DMS79 treated with DMSO at 0.1 percent for 48 hours (cell line): ENCODE results near the gene ARID4B.
"Not testable (repeated sequence)": the region's sequence is repeated elsewhere in the genome, so short reads cannot be mapped to it uniquely, and the experiment has no call there.

Experiments
- DNase-seq: peaks from one replicate; lab custom pipeline; 2025; lab: John Stamatoyannopoulos, UW

The ARID4B gene

DNA sequence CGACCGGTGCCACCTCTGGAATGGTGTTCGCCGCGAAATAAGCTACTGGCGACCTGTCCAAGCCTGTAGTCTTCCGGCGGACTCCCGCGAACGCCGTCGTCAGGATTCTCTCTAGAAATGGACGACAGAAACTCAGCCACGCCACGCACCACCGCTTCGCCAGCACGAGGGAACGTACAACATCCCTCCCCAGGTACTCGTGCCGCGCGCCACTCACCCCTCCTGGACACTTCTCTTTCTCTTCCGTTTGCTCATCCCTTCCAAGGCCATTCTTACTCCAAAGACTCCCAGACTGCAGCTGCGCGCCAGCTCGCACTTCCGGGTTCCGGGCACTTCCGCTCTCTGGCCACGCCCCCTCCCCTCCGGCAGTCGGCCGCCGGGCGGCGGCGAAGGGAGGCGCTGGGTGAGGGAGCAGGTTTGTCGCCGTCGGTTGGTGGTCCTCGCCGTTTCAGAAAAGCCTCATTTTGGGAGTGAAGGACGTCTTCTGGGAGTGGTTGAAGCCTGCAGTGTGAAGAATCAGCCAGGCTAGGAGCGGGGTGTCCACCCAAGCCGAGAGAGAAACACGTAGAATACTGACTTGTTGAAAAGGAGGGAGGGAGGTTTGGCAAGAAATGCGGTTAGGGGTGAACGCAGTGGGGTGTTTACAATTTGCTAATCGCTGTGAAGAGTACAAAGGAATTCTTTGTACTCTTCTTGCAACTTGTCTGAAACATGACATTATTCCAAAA, 166.9 kb downstream of the ARID4B start, which contains the start of gene RBM34:
Gene RBM34, minus strand, starts transcription at position 294 of the 728 bp plus-strand sequence. Its CDS starts 24 bp downstream, at position 270.
- peak; percentile 88 for DNase-seq

DNA sequence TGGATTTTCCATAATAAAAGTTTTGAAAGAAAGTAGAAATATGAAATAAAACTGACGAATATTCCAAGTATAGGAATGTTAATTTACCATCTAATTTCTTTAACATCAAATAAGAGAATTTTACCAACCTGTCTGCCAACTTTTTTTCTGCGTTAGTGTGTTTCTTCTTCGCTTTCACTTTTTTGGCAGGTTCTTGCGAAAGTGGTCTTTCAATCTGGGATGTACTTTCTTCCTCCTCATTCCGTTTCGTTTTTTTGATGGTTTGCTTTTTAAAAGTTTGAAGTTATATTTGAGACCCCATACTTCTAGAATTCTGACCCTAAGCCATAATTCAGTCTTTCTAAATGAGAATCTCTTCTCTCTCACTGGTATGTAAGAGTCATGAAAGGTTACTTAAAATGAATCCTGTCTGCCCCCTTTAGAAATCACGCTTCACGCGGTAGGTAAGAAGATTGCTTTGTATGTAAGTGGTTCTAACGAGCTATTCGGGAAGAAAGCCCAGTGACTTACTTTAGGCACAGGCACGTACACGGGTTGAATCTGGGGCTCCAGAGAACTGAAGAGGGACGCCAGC, 167.5 kb downstream of the ARID4B start:
- no peak for DNase-seq

DNA sequence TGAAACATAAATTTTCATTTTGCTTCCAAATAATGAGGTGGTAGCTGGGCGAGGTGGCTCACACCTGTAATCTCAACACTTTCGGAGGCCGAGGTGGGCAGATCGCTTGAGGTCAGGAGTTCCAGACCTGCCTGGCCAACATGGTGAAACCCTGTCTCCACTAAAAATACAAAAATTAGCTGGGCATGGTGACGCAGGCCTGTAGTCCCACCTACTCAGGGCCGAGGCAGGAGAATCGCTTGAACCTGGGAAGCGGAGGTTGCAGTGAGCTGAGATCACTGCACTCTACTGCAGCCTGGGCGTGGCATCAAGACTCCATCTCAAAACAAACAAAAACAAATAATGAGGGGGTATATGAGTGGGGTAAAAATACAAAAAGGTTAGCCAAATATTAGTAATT, 168.0 kb downstream of the ARID4B start:
- not testable (repeated sequence) for DNase-seq

DNA sequence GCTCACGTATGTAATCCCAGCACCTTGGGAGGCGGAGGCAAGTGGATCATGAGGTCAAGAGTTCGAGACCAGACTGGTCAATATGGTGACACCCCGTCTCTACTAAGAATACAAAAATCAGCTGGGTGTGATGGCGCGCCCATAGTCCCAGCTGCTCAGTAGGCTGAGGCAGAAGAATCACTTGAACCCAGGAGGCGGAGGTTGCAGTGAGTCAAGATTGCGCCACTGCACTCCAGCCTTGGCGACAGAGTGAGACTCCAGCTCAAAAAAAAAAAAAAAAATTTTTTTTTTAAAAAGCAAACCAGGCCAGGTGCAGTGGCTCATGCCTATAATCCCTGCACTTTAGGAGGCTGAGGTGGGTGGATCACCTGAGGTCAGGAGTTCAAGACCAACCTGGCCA, 168.7 kb downstream of the ARID4B start:
- DNase-seq, result not testable (repeated sequence)

DNA sequence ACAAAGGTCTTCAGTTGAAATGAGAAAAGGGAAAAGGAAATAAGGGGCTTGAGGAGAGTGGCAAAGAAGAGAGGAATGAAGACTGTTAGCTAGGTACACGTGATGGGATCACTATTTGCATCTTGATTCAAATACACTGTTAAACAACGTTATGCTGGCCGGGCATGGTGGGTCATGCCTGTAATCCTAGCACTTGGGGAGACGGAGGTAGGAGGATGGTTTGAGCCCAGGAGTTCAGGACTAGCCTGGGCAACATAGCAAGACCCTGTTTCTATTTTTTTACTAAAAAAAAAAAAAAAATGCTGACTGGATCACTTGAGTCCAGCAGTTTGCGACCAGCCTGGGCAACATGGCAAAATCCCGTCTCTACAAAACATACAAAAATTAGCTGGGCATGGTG, 169.3 kb downstream of the ARID4B start:
- DNase-seq, result no peak

DNA sequence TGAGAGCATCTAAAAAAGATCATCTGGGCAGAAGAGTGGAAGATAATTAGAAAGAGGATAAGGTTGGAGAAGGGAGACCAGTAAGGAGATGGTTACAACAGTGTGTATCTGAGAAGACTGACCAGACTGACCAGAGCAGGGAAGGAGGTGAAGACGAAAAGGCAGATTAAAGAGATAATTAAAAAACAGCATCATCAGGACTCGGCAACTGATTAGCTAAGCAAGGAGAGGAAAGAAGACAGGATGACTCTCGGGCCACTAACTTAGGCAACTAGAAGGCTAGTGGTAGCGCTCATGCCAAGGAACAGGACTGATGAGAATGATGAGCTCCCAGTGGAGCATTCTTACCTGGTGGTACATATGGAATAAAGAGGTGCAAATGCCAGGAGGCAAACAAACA, 170.8 kb downstream of the ARID4B start:
- no peak for DNase-seq

DNA sequence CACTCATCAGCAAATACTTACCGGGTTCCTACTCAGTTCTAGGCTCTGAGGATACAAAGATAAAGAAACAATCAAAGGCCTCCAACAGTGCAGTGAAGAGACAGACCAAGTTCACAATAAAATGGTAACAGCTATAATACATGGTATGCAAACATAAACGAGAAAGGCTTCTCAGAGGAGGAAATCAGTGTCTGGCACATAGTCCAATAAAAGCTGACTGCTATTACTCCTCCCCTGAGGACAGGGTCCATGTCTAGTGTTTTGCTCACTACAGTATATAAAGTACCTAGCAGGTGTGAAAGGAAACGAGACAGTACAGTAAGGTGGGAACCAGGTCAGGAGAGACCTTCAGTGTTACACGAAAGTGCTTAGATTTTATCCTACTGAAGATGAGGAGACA, 171.2 kb downstream of the ARID4B start:
- DNase-seq, result no peak

DNA sequence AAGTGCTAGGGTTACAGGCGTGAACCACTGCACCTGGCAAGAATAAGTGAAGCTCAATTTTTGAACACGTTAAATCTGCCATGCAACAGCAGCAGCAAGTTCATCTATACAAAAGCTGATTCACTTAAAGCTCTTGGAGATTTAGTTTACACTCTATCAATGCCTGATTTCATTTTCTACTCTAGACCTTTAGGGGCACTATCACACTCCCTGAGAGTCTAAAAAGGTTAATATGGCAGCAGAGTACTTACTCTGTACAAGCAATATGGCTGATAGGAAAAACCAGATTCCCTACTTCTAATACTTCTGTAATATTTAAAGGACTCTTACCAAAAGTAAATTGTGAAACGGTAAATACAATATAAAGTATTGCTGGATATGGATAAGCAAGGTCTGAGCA, 171.7 kb downstream of the ARID4B start:
- no peak for DNase-seq

DNA sequence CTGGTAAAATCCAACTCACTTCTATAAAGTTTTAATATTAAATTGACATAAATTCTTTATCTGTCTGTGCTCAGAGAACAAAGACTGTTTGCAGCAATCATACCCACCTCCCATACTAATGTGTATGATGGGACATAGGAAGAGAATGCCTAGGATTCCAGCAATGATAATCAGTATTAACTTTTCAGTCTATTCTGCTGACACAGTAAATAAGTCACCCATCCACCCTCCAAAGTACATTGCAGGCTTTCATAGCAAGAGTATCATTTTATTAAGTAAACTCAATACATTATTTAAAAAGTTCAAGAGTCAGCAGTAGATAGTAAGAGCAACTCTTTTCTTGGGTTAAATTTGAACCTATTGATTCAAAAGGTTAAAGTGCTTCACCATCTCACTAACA, 175.7 kb downstream of the ARID4B start:
- DNase-seq, result no peak

DNA sequence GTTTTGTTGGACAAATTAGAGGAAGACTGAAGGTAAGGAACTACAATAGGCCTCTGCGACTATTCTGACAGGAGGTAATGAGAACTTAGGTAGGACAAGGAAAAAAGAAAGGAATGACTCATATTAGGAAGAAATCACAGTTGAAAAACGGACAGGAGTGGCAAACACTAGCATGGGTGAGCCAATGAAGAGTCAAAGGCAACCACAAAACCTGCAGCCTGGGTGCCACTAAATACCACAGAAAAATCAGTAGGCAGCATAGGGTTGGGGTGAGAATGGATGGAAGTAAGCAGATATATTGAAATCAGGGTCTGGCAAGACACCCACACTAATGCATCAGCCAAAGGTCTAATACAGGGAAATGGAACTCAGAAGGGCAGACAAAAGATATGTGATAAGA, 176.9 kb downstream of the ARID4B start:
- no peak for DNase-seq

DNA sequence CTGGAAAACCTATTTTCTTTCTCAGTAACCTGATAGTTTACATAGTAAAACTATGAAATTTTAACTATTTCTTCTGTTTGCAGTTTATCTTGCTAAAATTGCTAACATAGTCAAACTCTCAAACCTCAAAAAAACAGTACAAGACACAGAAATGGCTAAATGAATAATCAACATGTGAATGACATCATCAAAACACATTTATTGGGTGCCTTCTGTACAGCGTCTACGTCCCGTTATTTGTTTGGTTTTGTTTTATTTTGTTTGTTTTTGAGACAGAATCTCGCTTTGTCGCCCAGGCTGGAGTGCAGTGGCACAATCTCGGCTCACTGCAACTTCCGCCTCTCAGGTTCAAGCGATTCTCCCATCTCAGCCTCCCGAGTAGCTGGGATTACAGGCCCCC, 178.2 kb downstream of the ARID4B start:
- DNase-seq, result no peak

DNA sequence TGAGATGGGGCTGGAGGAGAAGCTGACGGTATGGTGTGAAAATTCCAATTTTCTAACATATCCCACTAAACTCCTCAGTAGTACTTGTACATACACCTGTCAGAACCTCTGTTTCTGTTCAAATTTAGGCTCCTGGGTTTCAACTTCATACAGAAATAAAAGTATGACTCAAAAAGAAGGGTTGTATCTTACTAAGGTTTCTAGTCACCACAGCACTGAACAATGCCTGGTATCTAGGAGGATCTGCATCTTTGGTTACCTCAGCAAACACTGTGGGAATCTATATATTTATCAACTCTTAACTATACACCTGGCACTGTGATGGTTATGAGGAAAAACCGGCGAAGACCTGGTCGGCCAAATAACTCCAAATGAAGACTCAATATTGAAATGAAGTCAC, 180.7 kb downstream of the ARID4B start:
- no peak for DNase-seq

DNA sequence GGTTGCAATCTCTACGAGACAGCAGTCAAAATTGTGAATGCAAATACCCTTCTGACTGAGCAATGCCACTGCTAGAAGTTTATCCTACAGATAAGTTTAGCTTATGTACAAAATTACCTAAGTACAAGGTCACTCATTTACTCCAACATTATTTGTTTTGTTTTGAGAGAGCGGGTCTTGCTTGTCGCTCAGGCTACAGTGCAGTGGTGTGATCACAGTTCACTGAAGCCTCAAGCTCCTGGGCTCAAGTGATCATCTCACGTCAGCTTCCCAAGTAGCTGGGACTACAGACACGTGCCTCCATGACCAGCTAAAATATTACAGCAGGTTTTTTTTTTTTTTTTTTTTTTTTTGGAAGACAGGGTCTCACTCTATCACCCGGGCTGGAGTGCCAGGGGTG, 182.3 kb downstream of the ARID4B start:
- DNase-seq, result no peak

DNA sequence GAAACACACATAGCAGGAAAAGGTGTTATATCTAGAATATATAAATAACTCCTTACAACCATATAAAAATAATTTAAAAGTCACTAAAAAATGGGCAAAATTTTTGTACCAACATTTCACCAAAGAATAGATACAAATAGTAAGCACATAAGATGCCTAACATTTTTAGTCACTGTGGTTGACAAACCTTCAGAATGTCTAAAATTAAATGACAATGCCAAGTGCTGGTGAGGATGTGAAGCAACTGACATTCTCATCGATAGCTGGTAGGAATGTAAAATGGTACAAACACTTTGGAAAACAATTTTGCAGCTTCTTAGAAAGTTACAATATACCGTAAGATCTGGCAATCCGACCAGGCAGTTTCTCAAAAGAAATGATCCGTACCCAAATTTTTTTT, 185.0 kb downstream of the ARID4B start:
- no peak for DNase-seq

DNA sequence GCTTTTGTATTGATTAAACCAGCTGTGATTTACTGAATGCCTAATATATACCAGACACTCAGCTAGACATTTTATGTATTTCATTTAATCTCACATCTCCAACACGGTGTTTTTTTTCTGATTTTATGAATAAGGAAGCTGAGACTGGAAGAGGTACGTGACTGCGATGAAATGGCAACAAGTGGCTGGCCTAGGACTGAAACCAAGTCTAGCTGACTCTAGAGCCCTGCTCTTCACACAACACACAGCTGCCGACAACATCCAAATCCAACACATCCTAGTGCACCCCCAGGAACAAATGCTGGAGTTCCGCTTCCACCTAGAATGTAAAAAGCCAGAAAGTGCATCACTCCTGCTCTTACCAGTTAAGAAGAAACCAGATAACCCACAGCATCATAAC, 188.7 kb downstream of the ARID4B start:
- no peak for DNase-seq

DNA sequence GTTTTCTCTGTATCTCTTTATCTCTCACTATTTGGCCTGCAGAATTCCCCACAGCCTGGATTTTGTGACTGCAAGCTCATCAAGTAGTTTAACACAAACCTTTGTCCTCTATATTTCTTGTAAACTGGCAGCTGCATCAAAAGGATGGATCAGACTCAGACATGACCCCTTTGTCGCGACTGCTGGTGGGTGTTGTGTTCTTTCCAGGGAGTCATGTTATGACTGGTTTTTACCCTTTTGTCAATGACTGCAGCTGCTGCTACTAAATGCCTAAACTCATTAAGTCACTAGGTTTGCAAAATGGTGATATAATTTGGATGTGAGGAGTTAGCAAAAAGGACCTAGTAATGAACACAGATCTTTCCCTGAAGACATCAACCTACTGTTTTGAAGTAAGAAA, 189.2 kb downstream of the ARID4B start:
- no peak for DNase-seq

DNA sequence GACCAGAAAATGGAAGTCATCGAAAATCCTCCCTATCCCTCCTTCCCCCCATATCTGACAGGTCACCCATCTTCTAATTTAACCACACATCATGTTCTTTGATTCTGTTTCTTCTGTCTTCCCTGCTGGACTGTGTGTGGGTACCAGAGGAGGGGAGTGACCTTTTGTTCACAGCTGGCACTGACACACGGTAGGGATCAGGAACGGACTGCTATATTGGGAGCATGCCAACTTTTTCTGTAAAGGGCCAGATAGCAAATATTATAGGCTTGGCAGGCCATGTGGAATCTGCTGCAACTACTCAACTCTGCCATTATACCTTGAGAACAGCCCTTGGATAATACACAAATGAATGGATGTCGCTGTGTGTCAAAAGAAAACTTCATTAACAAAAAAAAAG, 191.9 kb downstream of the ARID4B start:
- DNase-seq, result no peak

DNA sequence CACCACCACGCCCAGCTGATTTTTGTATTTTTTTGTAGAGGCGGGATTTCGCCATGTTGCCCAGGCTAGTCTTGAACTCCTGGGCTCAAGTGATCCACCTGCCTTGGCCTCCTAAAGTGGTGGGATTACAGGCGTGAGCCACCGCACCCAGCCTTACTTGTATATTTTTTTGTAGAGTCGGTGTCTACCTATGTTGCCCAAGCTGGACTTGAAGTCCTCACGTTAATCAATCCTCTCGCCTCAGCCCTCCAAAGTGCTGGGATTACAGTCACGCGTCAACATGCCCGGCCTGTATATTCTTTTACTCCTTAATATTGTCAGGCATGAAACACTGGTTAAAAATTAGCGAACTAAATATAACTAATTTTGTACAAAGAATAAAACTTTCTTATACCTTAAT, 193.8 kb downstream of the ARID4B start:
- no peak for DNase-seq

DNA sequence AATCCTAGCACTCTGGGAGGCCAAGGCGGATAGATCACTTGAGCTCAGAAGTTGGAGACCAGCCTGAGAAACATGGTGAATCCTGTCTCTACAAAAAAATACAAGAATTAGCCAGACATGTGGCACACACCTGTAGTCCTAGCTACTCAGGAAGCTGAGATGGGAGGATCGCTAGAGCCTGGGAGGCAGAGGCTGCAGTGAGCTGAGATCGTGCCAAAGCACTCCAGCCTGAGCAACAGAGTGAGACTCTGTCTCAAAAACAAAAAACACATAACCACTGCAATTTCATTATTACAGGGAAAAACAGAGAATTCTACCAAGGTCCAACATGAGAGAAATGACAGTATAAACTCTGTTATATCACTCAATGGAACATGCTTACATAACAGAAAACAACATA, 194.9 kb downstream of the ARID4B start:
- DNase-seq, result no peak

DNA sequence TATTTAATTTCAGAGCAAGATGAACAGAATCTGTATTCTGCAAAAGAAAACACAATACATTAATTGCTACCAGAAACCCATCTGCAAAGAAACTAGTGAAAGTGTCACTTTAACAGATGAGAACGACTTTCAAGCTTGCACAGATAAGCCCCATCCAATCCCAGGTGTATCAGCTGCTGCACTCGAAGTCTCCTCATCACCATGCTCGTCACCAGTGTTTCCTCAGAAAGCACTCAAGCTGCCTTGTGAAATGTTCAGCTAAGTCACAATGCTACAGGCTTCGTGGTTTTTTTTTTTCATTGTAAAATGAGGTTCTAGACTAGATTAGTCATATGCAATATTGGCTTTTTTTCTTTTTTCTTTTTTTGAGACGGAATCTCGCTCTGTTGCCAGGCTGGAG, 196.0 kb downstream of the ARID4B start:
- DNase-seq, result no peak

DNA sequence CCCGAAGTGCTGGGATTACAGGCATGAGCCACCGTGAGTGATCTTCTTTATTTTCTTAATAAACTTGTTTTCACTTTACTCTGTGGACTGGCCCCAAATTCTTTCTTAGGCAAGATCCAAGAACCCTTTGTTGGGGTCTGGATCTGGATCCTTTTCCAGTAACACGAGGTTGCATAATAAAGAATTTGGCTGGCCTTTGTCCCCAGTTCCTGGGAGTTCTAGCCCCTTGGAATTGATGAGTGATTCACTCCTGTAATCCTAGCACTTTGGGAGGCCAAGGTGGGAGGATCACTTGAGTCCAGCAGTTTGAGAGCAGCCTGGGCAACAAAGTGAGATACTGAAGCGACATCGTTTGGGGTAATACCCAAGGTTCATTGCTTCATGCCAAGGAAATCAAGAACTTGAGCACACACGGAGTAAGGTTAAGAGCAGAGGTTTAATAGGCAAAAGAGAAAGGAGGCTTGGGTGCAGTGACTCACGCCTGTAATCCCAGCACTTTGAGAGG, 197.2 kb downstream of the ARID4B start:
- no peak for DNase-seq

DNA sequence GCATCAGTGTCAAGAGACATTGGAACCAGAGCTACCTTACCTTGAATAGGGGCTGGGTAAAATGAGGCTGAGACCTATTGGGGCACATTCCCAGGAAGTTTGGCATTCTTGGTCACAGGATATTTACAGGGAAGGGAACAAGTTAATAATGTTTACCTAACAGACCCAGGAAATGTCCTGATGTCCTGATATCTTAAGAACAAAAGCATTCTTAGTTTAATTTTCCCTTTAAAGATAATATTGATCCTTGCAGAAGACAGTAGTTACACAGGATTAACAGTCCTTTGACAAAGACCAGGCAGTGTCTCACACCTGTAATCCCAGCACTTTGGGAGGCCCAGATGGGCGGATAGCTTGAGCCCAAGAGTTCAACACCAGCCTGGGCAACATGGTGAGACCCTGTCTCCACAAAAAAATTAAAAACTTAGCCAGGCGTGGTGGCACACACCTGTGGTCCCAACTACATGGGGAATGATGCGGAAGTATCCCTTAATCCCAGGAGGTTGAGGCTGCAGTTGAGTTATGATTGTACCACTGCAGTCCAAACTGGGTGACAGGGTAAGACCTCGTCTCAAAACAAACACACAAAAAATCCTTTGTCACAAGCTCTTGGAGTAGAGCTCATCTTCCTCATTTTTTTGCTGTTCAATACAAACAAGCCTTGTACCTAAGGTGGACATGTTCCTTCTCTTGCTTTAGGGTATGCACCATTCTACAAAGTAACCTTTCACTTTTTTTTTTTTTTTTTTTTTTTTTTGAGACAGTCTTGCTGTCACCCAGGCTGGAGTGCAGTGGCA, 198.0 kb downstream of the ARID4B start:
- DNase-seq, result no peak
